ENCODE results near the gene TRAPPC3.

The TRAPPC3 gene

DNA sequence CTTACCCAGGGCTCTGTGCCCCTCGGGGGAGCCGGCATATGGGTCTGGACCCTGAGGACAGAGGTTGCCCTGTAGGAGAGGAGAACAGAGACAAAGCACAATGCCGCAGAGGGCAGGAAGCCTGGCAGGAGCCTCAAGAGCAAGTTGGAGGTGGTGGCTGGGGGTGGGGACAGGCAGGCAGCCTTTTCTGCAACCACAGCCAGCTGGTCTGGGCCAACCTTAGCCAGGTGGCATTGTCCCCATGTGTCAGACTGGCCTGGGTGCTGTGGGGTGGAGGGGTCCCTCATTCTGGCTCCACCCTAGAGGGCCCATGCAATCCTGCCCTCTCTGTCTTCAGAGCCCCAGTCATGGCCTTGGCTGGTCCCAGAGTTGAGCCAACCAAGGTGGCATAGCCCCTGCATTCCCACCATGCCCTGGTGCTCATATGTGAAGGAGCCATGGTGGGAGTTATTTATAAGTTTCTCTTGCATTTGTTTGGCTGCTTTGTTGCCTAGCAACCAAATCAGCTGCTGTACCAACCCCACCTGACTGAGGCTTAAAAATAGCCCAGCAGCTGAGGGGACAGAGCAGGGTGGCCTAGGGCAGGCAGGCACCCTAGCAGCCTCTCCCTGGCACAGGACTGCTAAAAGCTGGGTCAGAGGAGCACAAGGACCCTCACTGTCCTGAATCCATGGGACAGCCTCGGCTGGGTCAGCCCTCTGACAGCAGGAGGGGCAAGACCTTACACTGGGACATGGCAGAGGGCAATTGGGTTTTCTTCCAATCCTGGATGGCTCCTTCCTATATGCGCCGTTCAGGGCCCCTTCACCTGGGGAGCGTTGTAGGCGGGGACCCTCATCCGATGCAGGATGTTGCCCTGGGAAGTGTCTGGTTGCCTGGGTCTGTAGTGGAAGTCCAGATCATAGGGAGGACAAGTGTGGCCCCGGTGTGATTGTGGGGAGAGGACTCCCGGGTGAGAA lies 26.1 kb upstream of the TRAPPC3 start:
- H3K4me3 ChIP-seq (ENCODE audit: low read length), result no peak overlapping the region
- peak overlapping the region; percentile 23 for H3K9ac ChIP-seq (ENCODE audit: low read length)
- H3K27ac ChIP-seq (ENCODE audit: low read length), result no peak overlapping the region

GRCh38 chr1:36174713-36175112 lies 25.4 kb upstream of the TRAPPC3 start:
- no peak overlapping the region for H3K4me3 ChIP-seq (ENCODE audit: low read length)
- H3K36me3 ChIP-seq (ENCODE audit: control insufficient read depth, low read depth, low read length), result peaks cover 42% of the 10 kb centered on the region
- H3K9me3 ChIP-seq (ENCODE audit: control insufficient read depth, low read depth, low read length), result no peaks in the 10 kb centered on the region
- no peaks in the 10 kb centered on the region for H3K27me3 ChIP-seq (ENCODE audit: control insufficient read depth, insufficient read depth, low read length)
- H3K9ac ChIP-seq (ENCODE audit: low read length), result no peak overlapping the region
- no peak overlapping the region for H3K27ac ChIP-seq (ENCODE audit: low read length)
- H3K4me1 ChIP-seq (ENCODE audit: control insufficient read depth, low read depth, low read length), result peaks cover 9% of the 10 kb centered on the region

More for the DNA sequence above, 26.1 kb upstream of the TRAPPC3 start:
- H3K27me3 ChIP-seq (ENCODE audit: control insufficient read depth, insufficient read depth, low read length), result no peaks in the 10 kb centered on the region
- H3K9me3 ChIP-seq (ENCODE audit: control insufficient read depth, low read depth, low read length), result no peaks in the 10 kb centered on the region
- peaks cover 49% of the 10 kb centered on the region for H3K36me3 ChIP-seq (ENCODE audit: control insufficient read depth, low read depth, low read length)
- H3K4me1 ChIP-seq (ENCODE audit: control insufficient read depth, low read depth, low read length), result peaks cover 9% of the 10 kb centered on the region

GRCh38 chr1:36172983-36173382 lies 23.7 kb upstream of the TRAPPC3 start:
- Histone ChIP-seq H3K36me3 (ENCODE audit: control insufficient read depth, low read depth, low read length) (peaks cover 40% of the 10 kb centered on the region), H3K4me1 (ENCODE audit: control insufficient read depth, low read depth, low read length) (peaks cover 6% of the 10 kb centered on the region), H3K9me3 (ENCODE audit: control insufficient read depth, low read depth, low read length) (no peaks in the 10 kb centered on the region), H3K27me3 (ENCODE audit: control insufficient read depth, insufficient read depth, low read length) (no peaks in the 10 kb centered on the region), H3K4me3 (ENCODE audit: low read length) (no peak overlapping the region), H3K27ac (ENCODE audit: low read length) (no peak overlapping the region), H3K9ac (ENCODE audit: low read length) (no peak overlapping the region)

DNA sequence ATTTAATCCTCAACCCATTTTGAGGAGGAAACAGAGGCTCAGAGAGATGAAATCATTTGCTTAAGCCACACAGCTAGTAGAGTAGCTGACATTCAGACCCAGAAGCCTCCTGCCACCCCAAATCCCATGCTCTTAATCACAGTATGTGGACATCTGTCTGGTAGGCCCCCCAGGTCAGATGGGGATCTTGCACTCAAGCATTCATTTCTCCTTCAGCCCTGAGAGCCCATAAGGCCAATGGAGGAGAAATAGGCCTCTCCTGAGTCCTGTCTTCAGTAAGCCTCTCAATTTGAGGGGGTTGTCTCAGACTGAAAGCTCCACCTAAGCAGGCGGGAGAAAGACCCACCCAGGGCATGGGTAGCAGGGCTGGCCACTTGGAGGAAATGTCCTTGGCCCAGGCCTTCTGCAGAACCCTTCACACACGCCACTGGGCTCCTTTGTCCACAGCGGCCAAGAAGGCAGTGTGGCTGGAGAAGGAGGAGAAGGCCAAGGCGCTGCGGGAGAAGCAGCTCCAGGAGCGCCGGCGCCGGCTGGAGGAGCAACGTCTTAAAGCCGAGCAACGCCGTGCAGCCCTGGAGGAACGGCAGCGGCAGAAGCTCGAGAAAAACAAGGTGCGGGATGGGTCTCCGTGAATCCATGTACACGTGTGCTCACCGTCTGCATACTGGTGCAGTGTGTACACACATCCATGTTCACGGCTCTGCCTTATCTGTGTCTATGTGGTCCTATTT lies 22.9 kb upstream of the TRAPPC3 start:
- no peak overlapping the region for H3K9ac ChIP-seq (ENCODE audit: low read length)
- H3K4me1 ChIP-seq (ENCODE audit: control insufficient read depth, low read depth, low read length), result peaks cover 6% of the 10 kb centered on the region
- H3K27ac ChIP-seq (ENCODE audit: low read length), result no peak overlapping the region
- no peak overlapping the region for H3K4me3 ChIP-seq (ENCODE audit: low read length)
- peaks cover 36% of the 10 kb centered on the region for H3K36me3 ChIP-seq (ENCODE audit: control insufficient read depth, low read depth, low read length)
- H3K27me3 ChIP-seq (ENCODE audit: control insufficient read depth, insufficient read depth, low read length), result no peaks in the 10 kb centered on the region
- H3K9me3 ChIP-seq (ENCODE audit: control insufficient read depth, low read depth, low read length), result no peaks in the 10 kb centered on the region

- peaks cover 35% of the 10 kb centered on the region for H3K36me3 ChIP-seq (ENCODE audit: control insufficient read depth, low read depth, low read length)
- no peak overlapping the region for H3K9ac ChIP-seq (ENCODE audit: low read length)
- no peak overlapping the region for H3K4me3 ChIP-seq (ENCODE audit: low read length)
- H3K9me3 ChIP-seq (ENCODE audit: control insufficient read depth, low read depth, low read length), result no peaks in the 10 kb centered on the region
- H3K4me1 ChIP-seq (ENCODE audit: control insufficient read depth, low read depth, low read length), result peaks cover 3% of the 10 kb centered on the region
- H3K27ac ChIP-seq (ENCODE audit: low read length), result no peak overlapping the region
- no peaks in the 10 kb centered on the region for H3K27me3 ChIP-seq (ENCODE audit: control insufficient read depth, insufficient read depth, low read length)
Observed at GRCh38 chr1:36170643-36171412, 21.5 kb upstream of the TRAPPC3 start.

DNA sequence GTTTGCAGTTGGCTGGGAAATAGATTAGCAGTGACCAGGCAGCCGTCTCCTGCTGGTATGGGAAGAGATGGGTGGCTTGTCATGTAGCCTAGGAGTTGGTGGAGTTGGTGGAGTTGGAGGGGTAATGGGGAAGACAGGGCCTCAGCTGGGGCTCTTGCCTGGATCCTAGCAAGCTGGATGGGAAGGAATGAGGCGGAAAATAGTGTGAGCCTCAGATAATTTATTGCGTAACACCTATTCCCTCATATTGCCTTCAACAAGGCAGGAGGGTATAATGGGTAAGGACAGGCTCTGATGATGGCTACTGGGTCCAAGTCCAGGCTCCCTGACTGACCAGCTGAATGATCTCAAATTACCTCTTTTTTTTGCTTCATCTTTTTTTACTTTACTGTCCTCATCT lies 19.2 kb upstream of the TRAPPC3 start:
- H3K9ac ChIP-seq (ENCODE audit: low read length), result no peak overlapping the region
- H3K27me3 ChIP-seq (ENCODE audit: control insufficient read depth, insufficient read depth, low read length), result no peaks in the 10 kb centered on the region
- H3K36me3 ChIP-seq (ENCODE audit: control insufficient read depth, low read depth, low read length), result peaks cover 26% of the 10 kb centered on the region
- no peak overlapping the region for H3K27ac ChIP-seq (ENCODE audit: low read length)
- H3K9me3 ChIP-seq (ENCODE audit: control insufficient read depth, low read depth, low read length), result no peaks in the 10 kb centered on the region
- no peak overlapping the region for H3K4me3 ChIP-seq (ENCODE audit: low read length)
- H3K4me1 ChIP-seq (ENCODE audit: control insufficient read depth, low read depth, low read length), result no peaks in the 10 kb centered on the region

- Histone ChIP-seq H3K9me3 (ENCODE audit: control insufficient read depth, low read depth, low read length) (no peaks in the 10 kb centered on the region), H3K27me3 (ENCODE audit: control insufficient read depth, insufficient read depth, low read length) (no peaks in the 10 kb centered on the region), H3K4me3 (ENCODE audit: low read length) (no peak overlapping the region), H3K27ac (ENCODE audit: low read length) (no peak overlapping the region), H3K4me1 (ENCODE audit: control insufficient read depth, low read depth, low read length) (no peaks in the 10 kb centered on the region), H3K36me3 (ENCODE audit: control insufficient read depth, low read depth, low read length) (peaks cover 14% of the 10 kb centered on the region), H3K9ac (ENCODE audit: low read length) (no peak overlapping the region)
Observed at GRCh38 chr1:36166938-36167905, 17.9 kb upstream of the TRAPPC3 start.

DNA sequence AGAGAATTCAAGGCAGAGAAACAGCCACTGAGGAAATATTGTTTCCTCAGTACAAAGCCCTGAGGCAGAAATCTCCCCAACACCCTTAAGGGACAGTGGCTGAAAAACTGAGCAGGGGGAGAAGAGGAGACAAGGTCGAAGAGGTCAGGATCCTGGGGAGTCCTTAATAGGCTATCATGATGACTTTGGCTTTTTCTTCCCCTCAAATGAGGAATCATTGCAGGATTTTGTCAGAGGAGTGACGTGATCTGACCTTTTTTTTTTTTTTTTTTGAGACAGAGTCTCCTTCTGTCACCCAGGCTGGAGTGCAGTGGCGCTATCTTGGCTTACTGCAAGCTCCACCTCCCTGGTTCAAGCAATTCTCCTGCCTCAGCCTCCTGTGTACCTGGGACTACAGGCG lies 16.9 kb upstream of the TRAPPC3 start:
- Histone ChIP-seq H3K4me1 (ENCODE audit: control insufficient read depth, low read depth, low read length) (peaks cover 6% of the 10 kb centered on the region), H3K27ac (ENCODE audit: low read length) (no peak overlapping the region), H3K4me3 (ENCODE audit: low read length) (no peak overlapping the region), H3K36me3 (ENCODE audit: control insufficient read depth, low read depth, low read length) (peaks cover 3% of the 10 kb centered on the region), H3K9me3 (ENCODE audit: control insufficient read depth, low read depth, low read length) (no peaks in the 10 kb centered on the region), H3K9ac (ENCODE audit: low read length) (no peak overlapping the region), H3K27me3 (ENCODE audit: control insufficient read depth, insufficient read depth, low read length) (no peaks in the 10 kb centered on the region)

DNA sequence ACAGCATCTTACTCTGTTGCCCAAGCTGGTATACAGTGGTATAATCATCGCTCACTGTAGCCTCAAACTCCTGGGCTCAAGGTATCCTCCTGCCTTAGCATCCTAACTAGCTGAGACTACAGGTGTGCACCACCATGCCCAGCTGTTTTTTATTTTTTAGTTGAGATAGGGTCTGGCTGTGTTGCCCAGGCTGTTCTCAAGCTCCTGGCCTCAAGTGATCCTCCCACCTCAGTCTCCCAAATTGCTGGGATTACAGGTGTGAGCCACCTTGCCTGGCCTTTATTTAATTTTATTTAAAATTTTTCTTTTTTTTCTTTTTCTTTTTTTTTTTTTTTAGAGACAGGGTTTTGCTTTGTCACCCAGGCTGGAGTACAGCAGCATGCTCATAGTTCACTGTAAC lies 15.9 kb upstream of the TRAPPC3 start:
- Histone ChIP-seq H3K27ac (ENCODE audit: low read length) (no peak overlapping the region), H3K36me3 (ENCODE audit: control insufficient read depth, low read depth, low read length) (no peaks in the 10 kb centered on the region), H3K9ac (ENCODE audit: low read length) (no peak overlapping the region), H3K9me3 (ENCODE audit: control insufficient read depth, low read depth, low read length) (no peaks in the 10 kb centered on the region), H3K27me3 (ENCODE audit: control insufficient read depth, insufficient read depth, low read length) (no peaks in the 10 kb centered on the region), H3K4me1 (ENCODE audit: control insufficient read depth, low read depth, low read length) (peaks cover 9% of the 10 kb centered on the region), H3K4me3 (ENCODE audit: low read length) (no peak overlapping the region)

DNA sequence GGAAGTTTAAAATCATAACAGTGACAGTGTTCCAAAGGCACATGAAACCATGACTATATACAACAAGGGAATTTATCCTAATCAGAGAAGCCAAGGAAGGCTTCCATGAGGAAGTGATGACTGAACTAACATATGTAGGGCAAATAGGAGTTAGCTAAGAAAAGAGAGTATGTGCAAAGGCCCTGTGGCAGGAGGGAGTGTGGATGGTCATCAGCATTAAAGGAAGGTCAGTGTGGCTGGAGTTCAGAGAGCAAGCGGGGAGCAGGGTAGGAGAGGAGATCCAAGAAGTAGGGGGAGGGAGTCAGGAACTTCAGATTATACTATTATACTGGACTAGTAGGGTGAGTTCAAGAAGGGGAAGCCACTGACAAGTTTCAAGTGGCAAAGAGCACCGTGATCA lies 15.1 kb upstream of the TRAPPC3 start:
- H3K9ac ChIP-seq (ENCODE audit: low read length), result no peak overlapping the region

More for the DNA sequence above, 15.1 kb upstream of the TRAPPC3 start:
- Histone ChIP-seq H3K27me3 (ENCODE audit: control insufficient read depth, insufficient read depth, low read length) (no peaks in the 10 kb centered on the region), H3K36me3 (ENCODE audit: control insufficient read depth, low read depth, low read length) (no peaks in the 10 kb centered on the region), H3K9me3 (ENCODE audit: control insufficient read depth, low read depth, low read length) (no peaks in the 10 kb centered on the region), H3K27ac (ENCODE audit: low read length) (no peak overlapping the region), H3K4me1 (ENCODE audit: control insufficient read depth, low read depth, low read length) (peaks cover 9% of the 10 kb centered on the region), H3K4me3 (ENCODE audit: low read length) (no peak overlapping the region)
